Measurements from ENCODE around the gene ETFA.

ETFA gene

DNA sequence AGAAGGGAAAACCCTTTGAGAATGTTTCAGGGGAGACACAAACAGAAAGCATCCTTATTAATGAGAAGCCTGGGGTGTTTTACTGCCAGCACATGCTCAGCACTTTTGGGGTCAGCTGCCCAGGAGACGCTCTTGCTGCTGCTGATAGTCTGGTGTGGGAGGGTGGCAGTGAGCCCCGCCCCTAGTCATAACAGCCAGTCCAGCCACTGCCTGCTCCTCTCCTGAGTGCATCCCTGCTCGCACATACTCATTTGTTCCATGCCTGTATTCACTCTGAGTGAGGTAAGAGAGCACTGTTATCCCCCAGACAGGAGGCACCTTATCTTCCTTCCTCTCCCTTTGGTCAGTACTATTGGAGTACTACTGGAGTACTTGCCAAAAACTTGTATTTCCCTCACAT, 101.3 kb downstream of the ETFA start:
- DNase-seq: no peak

DNA sequence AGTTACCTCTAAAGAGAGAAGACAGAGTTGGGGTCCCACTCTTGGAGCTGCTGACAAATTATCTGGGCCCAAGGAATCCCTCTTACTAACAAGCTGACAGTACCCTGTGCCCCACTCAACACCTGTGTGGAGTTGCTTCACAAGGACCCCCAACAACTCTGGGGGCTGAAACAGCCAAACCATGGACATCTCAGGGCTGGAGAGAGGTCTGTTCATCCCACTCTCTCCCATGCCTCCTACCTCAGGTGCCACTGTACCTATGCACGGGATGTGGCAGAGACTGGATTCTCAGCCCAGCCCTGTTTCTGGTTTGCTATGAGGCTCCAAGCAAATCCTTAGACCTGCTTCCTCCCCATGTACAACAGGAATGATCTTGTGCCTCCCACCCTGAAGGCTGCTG, 101.7 kb downstream of the ETFA start:
- no peak for DNase-seq

DNA sequence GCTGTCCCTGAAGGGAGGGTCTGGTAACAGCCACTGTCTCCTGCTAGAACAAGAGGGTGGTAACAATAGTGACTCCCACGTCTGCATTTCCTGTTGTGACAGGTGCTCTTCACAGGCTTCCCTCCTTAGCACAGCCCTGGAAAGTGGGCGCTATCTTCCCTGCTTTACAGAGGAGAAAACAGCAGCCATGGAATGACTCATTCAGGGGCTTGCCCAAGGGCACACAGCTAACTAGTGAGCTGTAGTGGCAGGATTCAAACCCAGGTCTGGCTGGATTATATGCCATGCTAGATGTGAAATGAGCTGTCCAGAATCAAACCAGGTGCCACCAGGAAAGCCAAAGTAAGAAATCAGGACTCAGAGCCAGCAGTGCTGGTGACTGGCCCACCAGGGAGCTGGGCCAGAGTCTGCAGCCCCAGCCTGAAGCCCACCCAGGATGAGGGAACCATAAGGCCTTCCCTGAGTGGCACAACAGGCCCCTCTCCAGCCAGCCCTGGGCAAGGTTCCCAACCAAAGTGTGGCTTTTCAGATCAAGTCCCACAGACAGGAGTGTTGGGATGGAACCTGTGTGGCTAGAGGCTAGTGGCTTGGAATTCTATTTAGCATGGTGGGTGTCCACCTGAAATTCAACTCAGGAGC, 102.4 kb downstream of the ETFA start:
- DNase-seq: no peak

DNA sequence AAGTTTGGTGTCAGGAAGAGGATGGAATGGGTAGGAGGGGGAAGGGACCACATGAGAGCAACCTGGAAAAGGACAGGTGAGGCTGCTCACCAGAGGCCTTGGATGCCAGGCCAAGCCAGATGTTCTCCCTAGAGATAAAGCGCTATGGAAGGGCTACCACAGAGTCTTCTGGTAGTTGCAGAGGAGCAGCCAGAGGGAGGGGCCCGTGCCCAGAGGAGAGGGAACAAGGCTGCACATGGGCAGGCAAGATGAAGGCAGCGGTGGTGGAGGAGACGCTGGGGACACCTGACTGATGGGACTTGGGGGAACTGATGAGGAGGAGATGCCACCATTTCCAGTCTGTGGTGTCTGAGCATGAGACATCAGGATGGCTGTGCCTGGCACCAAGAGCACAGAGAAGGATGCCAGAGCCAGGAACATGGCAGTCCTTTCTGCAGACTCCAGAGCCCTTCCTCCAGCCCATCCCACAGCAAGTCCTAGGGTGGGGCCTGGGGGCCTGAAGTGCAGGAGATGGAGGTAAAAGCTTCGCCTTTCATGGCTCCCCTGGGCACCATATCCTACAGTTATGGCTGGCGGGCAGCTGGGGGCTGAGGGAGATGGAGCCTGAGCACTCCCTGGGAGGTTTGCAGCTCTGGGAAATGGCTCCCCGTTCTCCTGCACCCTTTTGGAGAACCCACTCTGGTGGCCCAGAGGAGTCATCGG, 103.0 kb downstream of the ETFA start:
- no peak for DNase-seq

DNA sequence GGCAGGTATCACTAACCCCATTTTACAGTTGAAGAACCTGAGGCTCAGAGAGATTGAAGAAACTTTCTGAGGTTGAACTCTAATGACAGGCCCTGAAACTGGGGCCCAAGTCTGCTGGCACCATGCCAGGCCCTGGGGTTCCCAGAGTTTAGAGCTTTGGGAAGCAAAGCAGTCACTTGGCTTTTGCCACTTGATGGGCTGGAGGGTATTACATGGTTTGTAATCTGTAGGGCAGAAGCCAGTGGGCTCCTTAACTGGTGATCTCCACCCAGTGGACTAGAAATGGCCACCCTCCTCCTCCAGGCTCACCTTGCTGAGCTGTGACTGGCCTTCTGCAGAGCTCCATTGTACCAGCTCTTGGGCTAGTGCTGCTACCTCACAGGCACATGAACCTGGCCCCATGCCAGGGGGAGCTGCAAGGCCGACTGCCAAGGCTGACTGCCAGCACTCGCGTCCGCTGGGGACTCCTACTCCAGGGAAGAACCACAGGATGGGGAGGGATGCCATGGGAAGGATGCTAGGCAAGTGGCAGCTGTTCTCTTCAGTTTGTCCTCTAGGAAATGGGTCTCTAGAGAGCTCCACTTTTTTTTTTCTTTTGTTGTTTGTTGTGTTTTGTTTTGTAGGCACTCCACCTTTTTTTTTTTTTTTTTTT, 104.8 kb downstream of the ETFA start:
- DNase-seq: peak; percentile 70

DNA sequence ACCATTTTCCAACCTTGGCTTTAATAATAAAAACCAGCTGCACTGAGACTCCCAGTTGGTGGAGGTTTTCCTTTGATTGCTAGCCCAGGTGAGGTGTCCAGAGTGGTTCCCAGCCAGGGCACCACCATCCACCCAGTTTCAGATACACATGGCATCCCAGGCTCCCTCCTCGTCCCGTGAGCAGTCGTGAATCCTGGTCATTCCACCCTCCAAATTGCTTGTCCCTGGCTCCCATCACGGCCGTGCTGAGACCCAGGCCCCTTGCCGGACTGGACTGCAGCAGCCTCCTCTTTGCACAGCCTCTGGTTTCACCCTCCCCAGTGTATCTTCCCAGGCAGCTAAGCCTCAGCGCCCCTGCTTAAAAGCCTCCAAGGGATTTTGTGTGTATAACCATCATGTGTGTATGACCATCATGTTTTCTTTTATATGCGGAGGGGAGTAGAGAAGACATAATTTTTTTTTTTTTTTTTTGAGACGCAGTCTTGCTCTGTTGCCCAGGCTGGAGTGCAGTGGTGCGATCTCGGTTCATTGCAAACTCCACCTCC, 106.3 kb downstream of the ETFA start:
- no peak for DNase-seq

DNA sequence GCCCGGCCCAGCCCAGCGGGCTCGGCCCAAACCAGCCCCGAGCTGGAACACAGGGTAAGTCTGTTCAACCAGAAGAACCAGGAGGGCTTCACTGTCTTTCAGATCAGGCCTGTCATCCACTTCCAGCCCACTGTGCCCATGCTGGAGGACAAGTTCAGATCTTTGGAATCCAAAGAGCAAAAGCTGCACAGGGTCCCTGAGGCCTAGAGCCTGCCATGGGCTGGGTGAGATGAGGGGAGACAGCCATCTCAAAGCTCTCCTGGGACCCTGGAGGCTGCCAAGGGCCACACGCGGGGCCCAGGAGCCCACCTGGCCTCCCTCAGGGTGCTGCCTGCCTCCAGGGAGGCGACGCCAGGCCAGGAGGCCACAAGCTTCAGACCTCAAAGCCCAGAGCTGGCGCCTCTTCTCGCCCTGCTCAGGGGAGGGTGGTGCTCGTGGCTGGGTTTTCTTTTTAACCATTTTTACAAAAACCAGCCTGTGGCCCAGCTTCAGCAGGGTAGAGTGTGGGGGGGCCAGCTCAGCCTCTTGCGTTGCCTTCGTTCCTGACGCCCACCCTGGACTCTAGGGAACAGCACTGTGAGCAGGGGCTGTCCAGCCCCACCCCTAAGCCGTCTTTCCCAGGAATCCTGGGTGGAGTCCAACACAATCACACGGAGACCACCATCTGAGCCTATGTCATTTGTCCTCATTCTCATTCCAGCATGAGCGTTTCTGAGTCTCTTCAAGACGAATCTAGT, 107.0 kb downstream of the ETFA start:
- DNase-seq: no peak

DNA sequence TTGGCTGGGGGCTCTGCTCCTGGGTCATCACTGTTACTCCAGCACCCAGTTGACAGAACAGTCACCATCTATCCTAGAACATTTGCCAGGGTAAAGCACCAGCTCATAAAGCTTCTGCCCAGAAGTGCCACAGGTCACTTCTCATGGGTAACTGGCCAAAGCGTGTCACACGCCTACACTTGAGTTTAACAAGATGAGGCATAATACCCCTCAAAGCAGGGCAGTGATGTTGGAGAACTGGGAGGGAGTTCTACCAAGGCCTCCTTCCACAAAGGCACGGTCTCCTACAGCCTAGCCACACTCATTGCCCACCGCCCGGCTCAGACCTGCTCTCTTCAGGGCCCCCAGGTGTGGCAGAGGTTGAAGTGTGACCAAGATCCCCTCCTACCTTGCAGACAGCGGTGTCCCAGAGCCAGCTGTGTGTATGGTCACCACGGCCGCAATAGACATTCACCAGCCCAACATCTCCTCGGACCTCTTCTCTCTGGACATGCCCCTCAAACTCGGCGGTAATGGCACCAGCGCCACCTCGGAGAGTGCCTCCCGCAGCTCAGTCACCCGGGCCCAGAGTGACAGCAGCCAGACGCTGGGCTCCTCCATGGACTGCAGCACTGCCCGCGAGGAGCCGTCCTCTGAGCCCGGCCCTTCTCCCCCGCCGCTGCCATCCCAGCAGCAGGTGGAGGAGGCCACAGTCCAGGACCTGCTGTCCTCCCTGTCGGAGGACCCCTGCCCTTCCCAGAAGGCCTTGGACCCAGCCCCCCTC, 107.7 kb downstream of the ETFA start:
- DNase-seq: no peak

DNA sequence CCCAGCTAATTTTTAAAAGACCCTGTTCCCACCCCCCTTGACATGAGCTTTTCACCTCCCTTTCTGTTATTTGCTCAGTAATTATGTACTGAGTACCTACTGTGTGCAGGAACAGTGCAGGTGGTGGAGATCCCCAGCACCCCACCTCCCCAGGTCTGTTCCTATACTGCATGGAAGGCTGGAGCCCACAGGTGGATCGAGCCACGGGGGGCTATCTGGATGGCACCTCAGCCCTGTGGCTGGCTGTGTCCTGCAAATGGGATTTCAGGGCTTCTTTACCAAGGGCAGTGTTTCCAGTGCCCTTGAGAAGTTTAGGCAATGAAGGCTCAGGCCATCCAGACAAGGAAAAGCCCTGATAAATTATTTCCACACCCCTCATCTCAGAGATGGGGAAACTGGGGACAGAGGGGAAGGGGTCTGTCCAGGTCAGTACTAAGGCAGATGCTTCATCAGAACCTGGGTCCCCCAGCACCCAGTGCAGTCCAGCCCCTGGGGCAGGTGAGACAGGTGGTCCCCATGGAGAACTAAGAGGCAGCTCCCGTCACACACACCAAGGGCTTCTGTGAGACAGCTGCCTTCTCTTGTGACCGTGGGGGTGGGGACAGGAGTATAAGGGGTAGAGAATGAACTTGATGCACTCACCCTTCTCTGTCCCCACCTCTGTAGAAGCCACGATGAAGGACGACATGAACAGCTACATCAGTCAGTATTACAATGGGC, 109.6 kb downstream of the ETFA start:
- DNase-seq: no peak

DNA sequence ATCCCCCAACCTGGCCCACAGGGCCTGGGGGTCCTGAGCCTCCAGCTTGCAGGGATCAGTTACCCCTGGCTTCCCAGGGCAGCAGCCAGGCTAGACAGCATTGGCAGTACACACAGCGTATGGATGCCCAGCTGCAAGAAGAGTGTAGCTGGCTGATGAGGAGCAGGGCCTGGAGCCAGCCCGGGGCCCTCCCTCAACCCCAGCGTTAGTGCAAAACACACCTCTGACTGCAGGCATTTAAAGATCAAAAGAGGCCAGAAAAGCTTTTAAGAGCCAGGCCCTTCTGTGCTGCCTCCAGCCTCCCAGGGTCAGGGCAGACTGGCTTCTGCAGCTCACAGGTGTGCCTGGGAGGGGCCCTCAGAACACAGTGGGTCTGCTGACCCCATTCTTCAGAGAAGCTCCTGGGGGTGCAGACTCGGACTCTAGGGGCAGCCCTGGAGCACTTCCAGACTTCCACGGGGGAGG, 110.6 kb downstream of the ETFA start:
- no peak for DNase-seq

DNA sequence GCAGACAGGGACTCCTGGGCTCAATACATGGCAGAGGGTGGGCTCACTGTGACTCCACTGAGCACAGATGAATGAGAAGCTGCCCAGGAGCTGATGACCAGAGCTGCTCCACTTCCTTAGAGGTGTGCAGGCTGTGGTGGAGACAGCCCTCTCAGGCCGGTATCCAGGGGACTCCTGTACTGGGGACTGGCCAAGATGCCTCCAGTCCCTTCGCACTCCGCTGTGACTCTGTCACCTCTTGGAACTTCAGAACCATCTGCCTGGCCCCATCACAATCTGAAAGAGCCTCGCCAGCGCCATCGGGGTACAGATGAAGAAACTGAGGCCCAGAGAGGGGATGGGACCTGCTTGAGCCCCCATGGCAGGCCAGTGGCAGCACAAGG, 111.2 kb downstream of the ETFA start:
- no peak for DNase-seq

DNA sequence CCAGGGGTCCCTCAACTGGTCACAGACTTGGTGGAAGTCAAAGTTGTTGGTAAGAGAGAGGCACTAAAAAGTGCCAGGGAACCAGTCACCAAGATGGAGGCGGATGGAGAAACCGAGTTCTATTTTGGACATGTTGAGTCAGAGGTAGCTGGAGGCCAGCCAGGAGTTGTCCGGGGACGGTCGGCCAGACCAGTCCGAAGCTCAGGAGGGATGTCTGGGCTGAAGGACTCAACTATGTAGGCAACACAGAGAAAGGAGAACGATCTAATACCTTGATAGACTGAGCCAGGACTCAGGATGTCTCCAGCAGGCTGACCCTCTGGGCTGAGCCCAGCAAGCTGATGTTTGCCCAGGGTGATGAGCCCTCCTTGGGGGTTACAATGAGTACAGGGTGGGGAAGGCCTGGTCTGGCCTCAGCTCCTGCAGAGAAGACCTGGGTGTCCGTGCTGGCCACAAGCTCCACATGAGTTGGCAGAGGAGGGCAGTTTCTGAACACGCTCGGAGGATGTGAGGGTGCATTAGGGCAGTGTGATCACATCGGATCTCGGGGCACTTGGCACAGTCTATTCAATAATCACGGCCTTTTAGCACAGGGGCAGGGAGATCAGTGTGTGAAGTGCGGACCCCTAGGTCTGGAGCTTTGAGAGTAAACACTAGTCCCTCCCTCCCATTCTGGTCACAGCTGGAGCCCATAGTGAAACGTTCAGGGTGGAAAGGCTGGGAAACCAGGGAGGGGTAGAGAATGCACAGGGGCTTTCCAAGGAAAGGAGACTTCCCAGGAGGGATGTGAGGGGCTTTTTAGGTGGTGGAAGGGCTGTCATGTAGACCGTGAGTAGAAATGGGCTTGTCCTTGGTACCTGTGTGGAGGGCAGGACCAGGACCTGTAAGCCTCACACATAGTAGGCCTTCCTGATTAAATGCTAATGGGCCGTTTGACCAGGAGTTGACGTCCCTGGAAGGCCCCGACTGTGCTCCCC, 111.9 kb downstream of the ETFA start:
- DNase-seq: no peak

DNA sequence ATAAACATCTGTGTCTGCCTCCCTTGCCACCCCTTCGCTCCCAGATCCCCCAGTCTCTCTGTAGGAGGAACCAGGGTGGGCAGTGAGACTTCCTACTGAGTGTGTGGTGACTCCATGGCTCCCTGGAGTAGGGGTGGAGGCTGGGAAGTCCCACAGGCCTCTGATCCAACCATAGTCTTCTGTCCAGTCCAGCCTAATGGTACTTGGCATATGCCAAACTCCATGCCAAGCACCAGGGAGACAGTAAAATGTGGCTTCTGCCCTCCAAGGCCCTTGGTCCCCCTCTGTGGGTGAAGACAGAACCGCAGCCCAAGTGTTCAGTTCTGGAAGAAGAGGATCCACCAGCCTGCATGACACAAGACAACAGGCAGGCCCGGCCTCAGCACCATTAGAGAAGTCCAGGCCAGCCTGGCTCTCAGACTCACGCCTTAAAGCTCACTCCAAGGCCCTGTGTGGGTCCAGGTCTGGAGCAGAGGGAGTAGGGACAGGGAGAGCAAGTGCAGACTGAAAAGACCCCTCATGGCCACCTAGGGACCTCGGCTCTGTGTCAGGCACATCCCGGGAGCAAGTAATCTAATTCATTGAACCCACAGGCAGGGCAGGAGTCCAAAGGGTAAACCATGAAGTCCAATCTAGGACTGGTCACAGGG, 112.7 kb downstream of the ETFA start:
- no peak for DNase-seq

DNA sequence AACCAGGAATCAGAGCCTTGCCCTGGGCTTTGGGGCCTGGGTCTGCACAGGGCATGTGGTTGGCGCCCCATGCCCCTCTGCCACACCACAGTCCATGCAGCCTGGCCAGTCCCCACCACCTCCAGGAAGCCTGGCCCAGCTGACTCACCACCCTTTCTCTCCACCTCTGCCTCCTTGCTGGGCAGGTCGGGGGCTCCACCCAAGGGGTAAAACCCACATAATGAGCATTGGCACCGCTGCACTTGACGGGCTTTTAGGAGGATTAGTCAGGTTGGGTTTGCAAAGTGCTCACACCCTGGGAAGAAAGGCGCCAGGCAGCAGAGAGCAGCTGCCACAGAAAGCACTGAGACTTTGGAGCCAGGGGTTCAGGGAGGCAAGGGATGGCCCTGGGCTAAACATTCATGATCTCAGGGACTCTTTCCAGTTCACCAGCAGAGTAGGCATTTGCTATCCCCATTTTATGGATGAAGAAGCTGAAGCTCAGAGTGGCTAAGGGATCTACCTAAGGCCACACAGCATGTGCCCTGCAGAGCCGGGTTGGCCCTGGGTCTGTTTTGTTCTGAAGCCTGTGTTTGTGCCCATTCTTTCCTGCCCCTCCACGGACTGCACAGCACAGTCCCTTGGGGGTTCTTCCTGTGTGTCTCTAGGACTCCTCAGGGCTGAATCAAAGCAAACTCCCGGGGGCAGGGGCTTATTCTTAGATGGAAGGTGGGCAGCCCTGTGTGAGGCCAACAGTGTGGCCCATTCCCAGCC, 113.4 kb downstream of the ETFA start:
- no peak for DNase-seq

DNA sequence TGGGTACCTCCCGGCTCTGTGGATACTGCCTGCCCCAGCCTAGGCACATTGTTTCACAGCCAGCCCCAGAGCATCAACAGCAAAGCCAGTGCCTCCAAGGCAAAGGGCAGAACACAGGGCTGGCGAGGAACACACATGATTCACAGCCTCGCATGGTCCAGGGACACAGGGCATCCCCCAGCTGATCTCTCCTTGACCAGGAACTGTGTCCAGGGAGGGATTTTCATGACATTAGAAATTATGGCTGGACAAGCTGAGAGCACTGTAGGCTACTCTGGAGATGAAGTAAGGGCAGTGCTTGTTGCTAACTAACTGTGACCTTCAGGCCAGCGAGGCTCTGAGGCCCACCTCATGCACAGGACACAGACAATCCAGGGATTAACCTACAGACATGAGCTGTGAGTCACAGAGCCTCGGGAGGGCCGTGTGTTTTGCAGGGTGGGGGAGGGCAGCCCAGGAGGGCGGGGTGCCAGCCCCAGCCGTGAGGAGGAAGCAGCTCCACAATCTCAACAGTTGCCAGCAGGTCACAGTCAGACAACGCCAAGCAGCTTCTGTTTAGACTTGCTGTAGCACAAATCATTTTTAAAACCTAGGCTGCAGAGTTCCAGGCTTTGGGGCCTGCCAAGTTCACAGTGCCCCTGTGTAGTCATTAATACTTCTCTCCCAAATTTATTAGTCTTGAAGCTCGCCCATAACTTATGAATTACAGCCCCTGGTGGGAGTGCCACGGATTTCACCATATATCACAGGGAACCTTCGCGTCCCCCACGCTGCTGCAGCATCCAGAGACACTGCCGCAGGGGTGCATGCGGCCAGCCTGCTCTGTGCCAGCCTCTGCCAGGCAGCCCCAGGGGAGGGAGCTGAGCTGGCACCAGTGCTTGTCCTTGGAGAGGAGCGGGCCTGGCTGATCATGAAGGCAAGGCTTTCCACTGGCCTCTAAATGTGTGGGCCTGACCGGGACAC, 114.7 kb downstream of the ETFA start:
- DNase-seq: no peak

DNA sequence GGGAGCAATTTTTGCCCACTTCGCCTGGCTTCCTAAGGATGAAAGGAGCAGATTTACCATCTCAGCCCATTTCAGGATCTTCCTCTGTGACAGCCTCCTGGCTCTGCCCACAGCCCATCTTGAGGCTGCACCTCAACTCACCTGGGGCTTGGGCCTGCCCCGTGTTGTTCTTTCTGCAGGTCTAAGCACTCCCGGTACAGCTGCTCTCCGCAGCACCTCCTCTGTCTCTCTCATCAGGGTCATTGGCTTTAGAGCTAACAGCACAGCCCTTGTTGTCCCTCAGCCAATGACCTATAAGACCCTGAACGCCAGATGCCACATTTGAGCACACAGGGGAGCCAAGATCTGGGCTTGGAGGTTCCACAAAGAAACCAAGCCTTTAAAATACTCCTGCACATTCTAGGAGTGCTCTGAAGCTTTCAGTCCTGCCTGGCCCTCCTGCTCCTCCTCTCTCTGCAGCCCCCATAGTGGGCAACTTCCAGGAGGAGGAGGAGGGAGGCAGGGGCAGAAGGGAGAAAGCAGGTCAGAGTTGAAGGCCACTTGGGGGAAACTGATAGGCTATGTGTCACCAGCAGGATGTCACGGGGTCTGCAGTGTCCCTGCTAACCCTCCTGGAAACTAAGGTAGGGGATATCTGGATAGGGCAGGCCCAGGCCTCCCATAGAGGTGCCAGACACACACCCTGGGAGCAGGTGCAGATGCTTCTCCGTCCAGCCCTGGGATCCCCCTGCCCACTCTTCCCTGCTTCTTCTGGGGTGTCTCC, 115.6 kb downstream of the ETFA start:
- DNase-seq: no peak

DNA sequence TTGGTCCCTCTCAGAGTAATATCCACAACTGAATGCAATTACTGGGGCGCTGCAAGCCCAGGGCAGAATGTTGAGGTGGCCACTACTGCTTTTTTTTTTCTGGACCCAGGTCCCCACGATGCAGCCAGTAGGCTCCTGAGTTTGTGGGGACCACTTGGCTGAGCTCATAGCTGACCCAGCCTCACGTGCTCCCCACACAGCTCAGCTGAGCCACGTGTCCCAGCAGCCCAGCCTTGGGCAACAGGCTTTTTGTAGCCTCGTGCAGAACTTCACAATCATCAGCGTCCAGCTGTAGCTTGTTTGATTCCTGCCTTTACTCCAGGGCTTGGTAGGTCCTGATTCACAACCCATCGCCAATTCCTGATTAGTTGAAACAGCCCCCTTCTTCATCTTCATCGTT, 117.3 kb downstream of the ETFA start:
- no peak for DNase-seq

All from NCI-H510A (cell line).